Dendritic cell treated with granulocyte-macrophage colony-stimulating factor and Interleukin-4, amounts not matched to agents 40 ng/mL and 50 ng/mL, for 4 days (primary cell): Measurements from ENCODE around the gene RBM38.
"Not testable (repeated sequence)": the region's sequence is repeated elsewhere in the genome, so short reads cannot be mapped to it uniquely, and the experiment has no call there.

ENCODE experiments used
- H3K27ac Mint-ChIP-seq: one replicate; pipeline ENCODE4 v1.8.0; 2022; ENCODE audit warnings: mild to moderate bottlenecking, mixed read lengths
- H3K27me3 Mint-ChIP-seq: one replicate; pipeline ENCODE4 v1.8.0; 2022; ENCODE audit warnings: mild to moderate bottlenecking, mixed read lengths
- H3K36me3 Mint-ChIP-seq: one replicate; pipeline ENCODE4 v1.8.0; 2022; ENCODE audit warnings: low read depth, mixed read lengths
- H3K4me1 Mint-ChIP-seq: one replicate; pipeline ENCODE4 v1.8.0; 2022; ENCODE audit warnings: low read depth, mixed read lengths
- H3K4me3 Mint-ChIP-seq: one replicate; pipeline ENCODE4 v1.8.0; 2022; ENCODE audit warnings: mild to moderate bottlenecking, moderate library complexity, mixed read lengths
- H3K9me3 Mint-ChIP-seq: one replicate; pipeline ENCODE4 v1.8.0; 2022; ENCODE audit warnings: mixed read lengths
- intact Hi-C: fragments of 100-400 bp; cut with micrococcal nuclease; formaldehyde crosslinking; loops from one replicate; pipeline ENCODE4 v1.15.0; 2022

The RBM38 gene

DNA sequence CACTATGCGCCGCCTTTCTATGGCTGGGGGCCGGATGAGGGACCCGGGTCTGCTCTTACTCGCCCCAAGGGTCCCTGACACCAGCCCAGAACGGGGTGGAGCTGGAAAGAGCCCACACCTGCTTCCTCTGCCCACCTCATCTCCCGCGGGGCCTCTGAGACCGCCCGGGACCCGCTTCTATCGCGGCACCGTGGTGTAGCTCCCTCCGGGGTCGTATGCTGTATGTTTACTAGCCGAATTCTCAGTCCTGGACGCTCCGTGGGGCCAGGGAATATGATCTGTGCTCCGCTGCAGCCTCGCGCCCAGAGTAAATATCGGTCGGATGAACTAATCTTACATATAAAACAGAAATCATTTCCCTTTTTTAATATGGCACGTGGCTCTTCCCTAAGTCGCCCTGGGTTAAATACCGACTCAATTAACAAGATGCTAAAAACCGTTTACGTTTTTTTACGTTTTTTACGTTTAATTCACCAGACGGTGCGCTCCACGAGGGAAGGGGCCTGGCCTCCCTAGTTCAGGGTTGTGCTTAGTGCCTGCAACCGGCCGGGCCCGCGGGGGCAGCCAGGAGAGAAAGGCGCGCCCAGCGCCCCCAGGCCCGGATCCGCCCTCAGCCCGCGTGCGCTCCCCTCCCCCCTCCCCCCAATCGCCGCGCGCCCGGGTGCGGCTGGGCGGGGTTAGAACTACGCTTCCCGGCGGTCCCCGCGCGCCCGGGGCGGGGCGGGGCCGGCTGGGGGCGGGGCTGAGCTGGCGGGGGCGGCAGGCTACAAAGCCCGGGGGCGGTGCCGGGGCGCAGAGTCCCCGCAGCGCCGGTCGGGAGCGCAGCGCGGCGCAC is at the start of gene RBM38:
RBM38 (plus strand) TSS at position 793 of the 835 bp plus-strand sequence. CDS start 186 bp downstream, outside the sequence.
- H3K9me3 Mint-ChIP-seq = no peaks in the 10 kb centered on the region
- H3K4me3 Mint-ChIP-seq = peak within 1 kb of the TSS; percentile 79
- H3K36me3 Mint-ChIP-seq = peaks cover 36% of the 10 kb centered on the region
- intact Hi-C loops = loop anchor here (5.0 kb wide), 1 partner anchor 41 kb away; no protein-coding TSS in a partner anchor
- peak within 1 kb of the TSS; percentile 97 for H3K27ac Mint-ChIP-seq
- no peaks in the 10 kb centered on the region for H3K27me3 Mint-ChIP-seq
- peaks cover 56% of the 10 kb centered on the region for H3K4me1 Mint-ChIP-seq

GRCh38 chr20:57341663-57342062 is 49.5 kb upstream of the RBM38 start:
- Mint-ChIP-seq H3K4me1 (no peaks in the 10 kb centered on the region), H3K27me3 (peaks cover 21% of the 10 kb centered on the region), H3K36me3 (no peaks in the 10 kb centered on the region), H3K4me3 (no peak overlapping the region), H3K27ac (no peak overlapping the region), H3K9me3 (no peaks in the 10 kb centered on the region)
- intact Hi-C loops = no loop called here

DNA sequence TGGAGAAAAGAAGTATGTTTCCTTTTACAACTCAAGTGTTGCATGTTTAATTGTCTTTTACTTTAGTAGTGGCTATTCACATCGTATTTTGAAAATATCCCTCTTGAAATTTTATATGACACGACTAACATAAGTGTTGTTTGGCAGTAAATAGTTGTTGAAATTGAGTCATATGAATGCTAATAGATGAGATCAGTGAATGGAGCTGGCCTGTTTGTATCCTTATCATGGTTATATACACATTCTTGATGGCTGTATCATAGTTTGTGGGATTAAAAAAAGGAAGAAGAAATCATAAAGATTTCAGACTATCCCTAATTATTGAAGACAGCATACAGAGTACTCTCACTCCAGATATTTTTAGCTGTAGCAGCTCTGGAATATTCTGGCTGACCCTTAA is 48.4 kb upstream of the RBM38 start:
- peaks cover 28% of the 10 kb centered on the region for H3K27me3 Mint-ChIP-seq
- intact Hi-C loops = no loop called here

DNA sequence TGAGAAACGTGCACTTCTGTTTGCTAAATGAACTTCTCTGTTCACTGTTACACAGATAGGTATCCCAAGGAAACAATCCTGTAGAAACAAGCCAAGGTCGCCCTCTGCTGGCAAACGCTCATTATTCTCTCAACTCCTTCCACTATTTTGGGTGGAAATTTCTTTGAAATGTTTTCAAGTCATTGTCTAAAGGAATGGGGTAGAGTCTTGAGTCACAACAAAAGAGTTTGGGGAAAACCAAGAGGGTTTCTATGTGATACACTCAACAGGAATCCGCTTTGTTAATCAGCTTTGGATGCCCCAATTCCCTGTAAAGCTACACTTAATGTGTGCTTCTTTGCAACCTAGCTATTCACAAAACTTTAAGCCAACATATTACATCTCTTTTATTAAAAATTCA is 44.7 kb upstream of the RBM38 start:
- Mint-ChIP-seq H3K27me3 (peaks cover 34% of the 10 kb centered on the region), H3K4me1 (peaks cover under 1% of the 10 kb centered on the region), H3K36me3 (peaks cover 4% of the 10 kb centered on the region), H3K27ac (no peak overlapping the region), H3K4me3 (no peak overlapping the region), H3K9me3 (no peaks in the 10 kb centered on the region)
- intact Hi-C loops = loop anchor here (5.0 kb wide), 1 partner anchor 794 kb away; no protein-coding TSS in a partner anchor

More for the DNA sequence above, 48.4 kb upstream of the RBM38 start:
- Mint-ChIP-seq H3K4me1 (no peaks in the 10 kb centered on the region), H3K9me3 (no peaks in the 10 kb centered on the region), H3K4me3 (no peak overlapping the region), H3K27ac (no peak overlapping the region), H3K36me3 (no peaks in the 10 kb centered on the region)

- Mint-ChIP-seq H3K4me1 (peaks cover 10% of the 10 kb centered on the region), H3K36me3 (peaks cover 6% of the 10 kb centered on the region), H3K27me3 (peaks cover 29% of the 10 kb centered on the region), H3K4me3 (no peak overlapping the region), H3K27ac (no peak overlapping the region), H3K9me3 (no peaks in the 10 kb centered on the region)
- intact Hi-C loops = loop anchor here (5.0 kb wide), 1 partner anchor 795 kb away; no protein-coding TSS in a partner anchor
Measured at GRCh38 chr20:57347393-57347792, 43.8 kb upstream of the RBM38 start.

DNA sequence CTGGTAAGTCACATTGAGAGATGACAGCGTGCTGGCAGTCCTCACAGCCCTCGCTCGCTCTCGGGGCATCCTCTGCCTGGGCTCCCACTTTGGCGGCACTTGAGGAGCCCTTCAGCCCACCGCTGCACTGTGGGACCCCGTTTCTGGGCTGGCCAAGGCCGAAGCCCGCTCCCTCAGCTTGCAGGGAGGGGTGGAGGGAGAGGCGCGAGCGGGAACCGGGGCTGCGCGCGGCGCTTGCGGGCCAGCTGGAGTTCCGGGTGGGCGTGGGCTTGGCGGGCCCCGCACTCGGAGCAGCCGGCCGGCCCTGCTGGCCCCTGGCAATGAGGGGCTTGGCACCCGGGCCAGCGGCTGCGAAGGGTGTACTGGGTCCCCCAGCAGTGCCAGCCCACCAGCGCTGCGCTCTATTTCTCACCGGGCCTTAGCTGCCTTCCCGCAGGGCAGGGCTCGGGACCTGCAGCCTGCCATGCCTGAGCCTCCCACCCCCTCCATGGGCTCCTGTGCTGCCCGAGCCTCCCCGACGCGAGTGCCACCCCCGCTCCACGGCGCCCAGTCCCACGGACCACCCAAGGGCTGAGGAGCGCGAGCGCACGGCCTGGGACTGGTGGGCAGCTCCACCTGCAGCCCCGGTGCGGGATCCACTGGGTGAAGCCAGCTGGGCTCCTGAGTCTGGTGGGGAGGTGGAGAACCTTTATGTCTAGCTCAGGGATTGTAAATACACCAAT is 42.8 kb upstream of the RBM38 start:
- not testable (repeated sequence) for H3K36me3 Mint-ChIP-seq, H3K9me3 Mint-ChIP-seq, H3K4me3 Mint-ChIP-seq, H3K27ac Mint-ChIP-seq
- Mint-ChIP-seq H3K4me1 (peaks cover 16% of the 10 kb centered on the region), H3K27me3 (peaks cover 25% of the 10 kb centered on the region)
- intact Hi-C loops = loop anchor here (5.0 kb wide), 1 partner anchor 796 kb away; no protein-coding TSS in a partner anchor

DNA sequence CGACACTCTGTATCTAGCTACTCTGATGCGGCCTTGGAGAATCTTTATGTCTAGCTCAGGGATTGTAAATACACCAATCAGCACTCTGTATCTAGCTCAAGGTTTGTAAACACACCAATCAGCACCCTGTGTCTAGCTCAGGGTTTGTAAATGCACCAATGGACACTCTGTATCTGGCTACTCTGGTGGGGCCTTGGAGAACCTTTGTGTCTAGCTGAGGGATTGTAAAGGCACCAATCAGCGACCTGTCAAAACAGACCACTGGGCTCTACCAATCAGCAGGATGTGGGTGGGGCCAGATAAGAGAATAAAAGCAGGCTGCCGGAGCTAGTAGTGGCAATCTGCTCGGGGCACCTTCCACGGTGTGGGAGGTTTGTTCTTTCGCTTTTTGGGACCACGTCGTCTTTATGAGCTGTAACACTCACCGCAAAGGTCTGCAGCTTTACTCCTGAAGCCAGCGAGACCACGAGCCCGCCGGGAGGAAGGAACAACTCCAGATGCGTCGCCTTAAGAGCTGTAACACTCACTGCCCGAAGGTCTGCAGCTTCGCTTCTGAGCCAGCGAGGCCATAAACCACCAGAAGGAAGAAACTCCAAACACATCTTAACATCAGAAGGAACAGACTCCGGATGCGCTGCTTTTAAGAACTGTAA is 42.1 kb upstream of the RBM38 start:
- Mint-ChIP-seq H3K4me1 (peaks cover 16% of the 10 kb centered on the region), H3K27me3 (peaks cover 25% of the 10 kb centered on the region)
- not testable (repeated sequence) for H3K36me3 Mint-ChIP-seq, H3K4me3 Mint-ChIP-seq, H3K9me3 Mint-ChIP-seq, H3K27ac Mint-ChIP-seq
- intact Hi-C loops = loop anchor here (5.0 kb wide), 1 partner anchor 797 kb away; no protein-coding TSS in a partner anchor

DNA sequence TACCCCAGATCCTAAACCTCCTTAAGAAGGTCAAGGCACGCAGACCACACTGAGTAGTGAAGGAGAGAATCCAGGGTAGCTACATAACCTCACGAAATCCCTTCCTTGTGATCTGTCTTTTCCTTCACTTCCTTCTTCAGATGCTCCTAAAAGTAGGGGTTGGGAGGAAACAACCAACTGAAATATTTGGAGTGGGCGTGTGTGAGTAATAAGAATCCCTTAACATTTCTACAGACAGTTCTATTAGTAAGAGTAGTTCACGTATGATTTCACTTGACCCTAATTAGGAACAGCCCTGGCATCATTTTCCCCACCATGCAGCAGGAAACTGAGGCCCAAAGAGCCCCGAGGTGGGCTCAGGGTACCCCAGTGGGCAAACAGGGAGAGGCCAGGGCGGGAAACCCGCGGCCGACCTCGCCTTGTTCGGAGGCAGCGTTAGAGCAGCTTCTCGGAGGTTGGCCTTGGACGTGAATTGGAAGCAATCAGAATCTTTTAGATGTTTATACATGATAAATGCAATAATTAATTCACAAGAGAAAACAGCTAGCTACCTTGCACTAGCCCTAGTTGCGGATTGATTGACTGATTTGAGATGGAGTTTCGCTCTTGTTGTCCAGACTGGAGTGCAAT is 41.0 kb upstream of the RBM38 start:
- intact Hi-C loops = no loop called here
- Mint-ChIP-seq H3K27ac (peak overlapping the region; percentile 41), H3K4me1 (peaks cover 16% of the 10 kb centered on the region), H3K9me3 (no peaks in the 10 kb centered on the region), H3K27me3 (peaks cover 22% of the 10 kb centered on the region), H3K4me3 (peak overlapping the region; percentile 32), H3K36me3 (peaks cover 6% of the 10 kb centered on the region)

- H3K27ac Mint-ChIP-seq = peak overlapping the region; percentile 87
- H3K4me1 Mint-ChIP-seq = peaks cover 16% of the 10 kb centered on the region
- H3K9me3 Mint-ChIP-seq, H3K36me3 Mint-ChIP-seq, intact Hi-C loops: not testable (repeated sequence)
- peak overlapping the region; percentile 87 for H3K4me3 Mint-ChIP-seq
- peaks cover 22% of the 10 kb centered on the region for H3K27me3 Mint-ChIP-seq
Measured at GRCh38 chr20:57350726-57351041, 40.5 kb upstream of the RBM38 start.

DNA sequence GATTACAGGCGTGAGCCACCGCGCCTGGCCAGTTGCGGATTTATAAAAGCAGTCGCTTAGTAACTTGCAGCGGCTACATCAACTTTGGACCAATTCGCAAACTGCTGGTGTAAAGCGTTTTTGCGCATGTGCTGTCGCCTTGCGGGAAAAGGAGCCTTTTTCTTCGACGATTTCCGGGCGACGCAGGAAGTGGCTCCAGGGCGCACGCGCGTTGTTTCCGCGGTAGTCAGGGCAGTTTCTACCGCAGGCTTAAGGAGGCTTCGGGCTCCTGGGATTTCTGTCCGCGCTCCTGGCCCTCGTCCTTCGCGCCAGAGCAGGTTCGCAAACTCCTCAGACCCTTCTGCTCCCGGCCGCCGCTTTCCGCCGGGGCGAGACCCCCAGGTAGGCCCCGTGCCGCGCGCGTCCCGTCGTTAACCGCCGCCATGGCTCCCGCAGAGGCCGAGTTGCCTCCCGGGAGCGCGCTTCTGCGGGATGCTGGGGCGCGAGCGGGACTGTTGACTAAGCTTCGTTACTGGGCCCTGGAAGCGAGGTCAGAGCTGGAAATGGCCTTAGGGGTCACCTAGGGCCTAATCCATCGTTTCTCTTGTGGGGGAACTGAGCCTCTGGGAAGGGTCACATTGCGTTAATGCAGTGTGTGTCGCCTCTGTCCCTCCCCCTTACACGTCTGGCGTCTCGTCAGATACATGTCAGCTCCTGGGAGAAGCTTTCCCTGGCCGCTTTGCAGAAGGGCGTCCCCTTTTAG is 40.0 kb upstream of the RBM38 start, which contains the start of gene RAE1:
RAE1 (plus strand) TSS at position 214 of the 742 bp plus-strand sequence. CDS start 2,784 bp downstream, outside the sequence.
- Mint-ChIP-seq H3K27me3 (peaks cover 22% of the 10 kb centered on the region), H3K27ac (peak within 1 kb of the TSS; percentile 87), H3K4me3 (peak within 1 kb of the TSS; percentile 87), H3K4me1 (peaks cover 16% of the 10 kb centered on the region), H3K9me3 (no peaks in the 10 kb centered on the region), H3K36me3 (peaks cover 6% of the 10 kb centered on the region)
- intact Hi-C loops = no loop called here

- intact Hi-C loops = no loop called here
- peaks cover 6% of the 10 kb centered on the region for H3K36me3 Mint-ChIP-seq
- H3K4me1 Mint-ChIP-seq = peaks cover 16% of the 10 kb centered on the region
- no peaks in the 10 kb centered on the region for H3K9me3 Mint-ChIP-seq
- peak overlapping the region; percentile 87 for H3K27ac Mint-ChIP-seq
- H3K27me3 Mint-ChIP-seq = peaks cover 19% of the 10 kb centered on the region
- no peak overlapping the region for H3K4me3 Mint-ChIP-seq
Measured at GRCh38 chr20:57352305-57352704, 38.9 kb upstream of the RBM38 start.

DNA sequence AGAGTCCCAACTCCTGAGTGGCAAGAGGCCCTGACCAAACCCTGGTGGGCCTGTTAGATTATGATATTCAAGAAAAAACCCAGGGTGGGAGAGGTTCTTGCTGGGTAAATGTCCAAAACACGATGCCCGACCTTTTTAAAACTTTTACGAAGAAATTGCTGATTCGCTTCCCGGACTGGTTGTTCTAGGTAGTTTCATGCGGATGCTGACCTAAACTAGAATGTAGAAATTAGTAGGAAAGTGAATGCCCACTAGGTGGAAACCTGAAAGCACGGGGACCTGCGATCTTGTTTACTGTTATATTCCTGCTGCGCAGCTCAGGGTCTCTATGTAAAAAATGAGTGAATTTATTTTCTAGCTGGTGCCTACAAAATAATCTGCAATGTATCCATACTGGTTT is 37.8 kb upstream of the RBM38 start:
- Mint-ChIP-seq H3K27me3 (peaks cover 10% of the 10 kb centered on the region), H3K36me3 (peaks cover 6% of the 10 kb centered on the region), H3K4me3 (no peak overlapping the region), H3K27ac (no peak overlapping the region), H3K9me3 (no peaks in the 10 kb centered on the region), H3K4me1 (peaks cover 16% of the 10 kb centered on the region)
- intact Hi-C loops = no loop called here

GRCh38 chr20:57361517-57361916 is 29.7 kb upstream of the RBM38 start:
- Mint-ChIP-seq H3K27me3 (no peaks in the 10 kb centered on the region), H3K27ac (no peak overlapping the region)

More at GRCh38 chr20:57361517-57361916, 29.7 kb upstream of the RBM38 start:
- Mint-ChIP-seq H3K4me1 (no peaks in the 10 kb centered on the region), H3K9me3 (no peaks in the 10 kb centered on the region), H3K36me3 (peaks cover 11% of the 10 kb centered on the region), H3K4me3 (no peak overlapping the region)
- intact Hi-C loops = loop anchor here (10.0 kb wide), 1 partner anchor 1313 kb away; no protein-coding TSS in a partner anchor
